B cell (primary cell): Measurements from ENCODE around the gene PLAAT5. TPM values are rescaled to one million over a fixed set of nuclear protein-coding genes. Genes with fewer than 3 reads are reported as not detected.

ENCODE experiments used
- ATAC-seq: fragments of 200-7000 bp; cut with Tn5 transposase; one replicate; pipeline ENCODE4 v1.10.0; 2021; ENCODE audit warnings: low read depth, mild to moderate bottlenecking, moderate number of reproducible peaks, moderate library complexity
- CTCF ChIA-PET: fragments of 350-600 bp; sonication (Branson Sonifier 250); formaldehyde crosslinking; loops from one replicate; lab custom pipeline; 2021; ENCODE audit warnings: antibody characterized with exemption, inconsistent platforms; lab: Charles Lee
- POLR2A ChIA-PET: fragments of 350-600 bp; sonication (Branson Sonifier 250); formaldehyde crosslinking; loops from one replicate; lab custom pipeline; 2021; ENCODE audit warnings: antibody characterized with exemption; lab: Charles Lee
- DNase-seq: peaks from one replicate; pipeline ENCODE4 v3.0.0; 2013
- H2AFZ ChIP-seq: 2 replicates; pipeline ENCODE4 v1.6.1; 2012; ENCODE audit warnings: mild to moderate bottlenecking, low read depth, low read length; ENCODE audit not compliant: insufficient read depth, poor library complexity, severe bottlenecking
- H3K27ac ChIP-seq, 2 donors: 1 replicate in 1 of 2; 2 replicates in 1 of 2; pipeline ENCODE4 v1.5.1; 2012 to 2013; ENCODE audit warnings: low read length in 2 of 2, mild to moderate bottlenecking in 2 of 2, moderate library complexity in 1 of 2
- H3K27me3 ChIP-seq, 4 experiments: fragments of 200-600 bp in 1 of 4; sonication (generic) in 1 of 4; replicated peaks in 1 of 4; 1 replicate in 2 of 4; 2 replicates in 2 of 4; pipeline versions ENCODE4 v1.6.1 to v1.7.0; 2013 to 2016; ENCODE audit warnings: low read length in 3 of 4, mild to moderate bottlenecking in 2 of 4, mixed read lengths in 1 of 4, moderate library complexity in 1 of 4; ENCODE audit not compliant: insufficient read depth in 4 of 4, control insufficient read depth in 3 of 4; ENCODE audit errors: control extremely low read depth in 1 of 4
- H3K36me3 ChIP-seq, 2 experiments: replicated peaks in 1 of 2; 1 replicate in 1 of 2; 2 replicates in 1 of 2; pipeline versions ENCODE4 v1.6.1 to v1.7.1; 2013; ENCODE audit warnings: low read length in 1 of 2; ENCODE audit not compliant: insufficient read depth in 2 of 2, control insufficient read depth in 1 of 2; ENCODE audit errors: control extremely low read depth in 1 of 2, extremely low read depth in 1 of 2
- H3K4me1 ChIP-seq, 2 donors: fragments of 200-600 bp in 1 of 2; sonication (generic) in 1 of 2; 1 replicate in 1 of 2; 2 replicates in 1 of 2; pipeline versions ENCODE4 v1.5.1 to v1.6.1; 2013 to 2017; ENCODE audit warnings: low read length in 2 of 2; ENCODE audit not compliant: control insufficient read depth in 2 of 2, insufficient read depth in 2 of 2
- H3K4me2 ChIP-seq: replicated peaks from 2 replicates; pipeline ENCODE3; 2012; ENCODE audit warnings: mild to moderate bottlenecking, low read depth, low read length; ENCODE audit not compliant: poor library complexity, severe bottlenecking
- H3K4me3 ChIP-seq, 5 experiments: fragments of 200-600 bp in 1 of 5; sonication (generic) in 1 of 5; 1 replicate in 3 of 5; 2 replicates in 2 of 5; pipeline versions ENCODE4 v1.5.1 to v1.7.0; 2011 to 2016; ENCODE audit warnings: low read length in 4 of 5, mild to moderate bottlenecking in 4 of 5, low read depth in 2 of 5, control low read depth in 1 of 5, moderate library complexity in 1 of 5; ENCODE audit not compliant: insufficient read depth in 1 of 5; ENCODE audit errors: control extremely low read depth in 1 of 5, extremely low read depth in 1 of 5
- H3K79me2 ChIP-seq: fragments of 200-600 bp; sonication (generic); one replicate; pipeline ENCODE4 v1.6.0; 2016; ENCODE audit warnings: low read length; ENCODE audit not compliant: control insufficient read depth, insufficient read depth
- H3K9ac ChIP-seq: fragments of 200-600 bp; sonication (generic); 2 replicates; pipeline ENCODE4 v1.6.1; 2017; ENCODE audit warnings: mild to moderate bottlenecking, low read length, moderate library complexity
- H3K9me3 ChIP-seq, 3 donors: one replicate each; pipeline versions ENCODE4 v1.6.1 to v1.7.1; 2013; ENCODE audit warnings: low read length in 2 of 3; ENCODE audit not compliant: control insufficient read depth in 2 of 3, insufficient read depth in 1 of 3; ENCODE audit errors: control extremely low read depth in 1 of 3
- H4K20me1 ChIP-seq: 2 replicates; pipeline ENCODE4 v1.6.0; 2012; ENCODE audit warnings: mild to moderate bottlenecking, low read length; ENCODE audit not compliant: insufficient read depth, control insufficient read depth, poor library complexity, severe bottlenecking
- H3K27ac Mint-ChIP-seq: one replicate; pipeline ENCODE4 v1.8.0; 2021; ENCODE audit warnings: mixed read lengths
- H3K27me3 Mint-ChIP-seq: one replicate; pipeline ENCODE4 v1.8.0; 2021; ENCODE audit warnings: mixed read lengths
- H3K4me1 Mint-ChIP-seq: one replicate; pipeline ENCODE4 v1.8.0; 2021; ENCODE audit warnings: mixed read lengths
- H3K4me3 Mint-ChIP-seq: one replicate; pipeline ENCODE4 v1.8.0; 2021; ENCODE audit warnings: mixed read lengths
- H3K9me3 Mint-ChIP-seq: one replicate; pipeline ENCODE4 v1.8.0; 2022; ENCODE audit warnings: mixed read lengths; ENCODE audit not compliant: insufficient read depth
- EZH2 ChIP-seq: IDR thresholded peaks from 2 replicates; pipeline ENCODE4 v1.6.1; 2012; ENCODE audit warnings: borderline replicate concordance, low read depth, mild to moderate bottlenecking, moderate library complexity, low read length; ENCODE audit not compliant: insufficient read depth, poor library complexity, severe bottlenecking
- WGBS: methylation state at CpG from one replicate; pipeline ENCODE4 v1.1.5; 2013; ENCODE audit warnings: missing lambda C conversion rate; ENCODE audit not compliant: insufficient coverage; 5-methylcytosine and 5-hydroxymethylcytosine counted together
- intact Hi-C: fragments of 100-400 bp; cut with micrococcal nuclease; formaldehyde crosslinking; loops from one replicate; pipeline ENCODE4 v1.10.0; 2022
- polyA plus RNA-seq: library from polyadenylated mRNA; depleted of rRNA; stranded (reverse); fragments of >200 nt; gene quantifications from 2 replicates; pipeline ENCODE4 v1.2.3, GENCODE V29; 2012
- total RNA-seq, 2 donors: library from RNA; stranded (reverse); fragments of 120-200 nt in 1 of 2; gene quantifications; 1 replicate in 1 of 2; 2 replicates in 1 of 2; pipeline versions ENCODE4 v1.2.3 to v1.2.4, GENCODE V29; 2013 to 2022
- TF ChIP-seq, protein P1 (sequence below): fragments of 200-600 bp; IDR thresholded peaks from one replicate; pipeline ENCODE4 v1.8.0; 2022; ENCODE audit warnings: antibody characterized with exemption, mild to moderate bottlenecking

The PLAAT5 gene
- total and polyA plus RNA-seq, 2 donors (not counting 1 experiment from before 2014, with no cell fraction given) = not detected

DNA sequence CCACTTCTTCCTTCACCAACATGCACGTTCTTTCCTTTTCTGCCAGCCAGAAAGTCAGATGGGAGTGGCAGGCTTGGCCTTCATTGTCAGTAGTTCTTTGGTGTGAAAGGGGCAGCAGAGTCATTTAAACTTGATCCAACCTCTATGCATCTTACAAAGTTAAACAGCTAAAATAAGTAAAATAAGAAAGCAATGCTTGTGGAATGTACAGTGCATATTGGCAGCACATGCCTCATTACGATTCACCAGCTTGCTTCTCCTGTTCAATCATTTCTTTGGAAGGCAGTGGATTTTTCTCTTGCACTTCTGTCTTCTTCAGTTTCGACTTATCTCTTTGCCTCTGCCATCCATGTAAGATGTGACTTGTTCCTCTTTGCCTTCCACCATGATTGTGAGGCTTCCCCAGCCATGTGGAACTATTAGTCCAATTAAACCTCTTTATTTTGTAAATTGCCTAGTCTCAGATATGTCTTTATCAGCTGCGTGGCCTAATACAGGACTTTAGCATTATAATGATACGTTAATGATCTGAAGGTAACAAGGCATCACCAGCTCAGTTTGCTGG is 29.7 kb upstream of the PLAAT5 start:
- Mint-ChIP-seq H3K4me3 (no peak overlapping the region), H3K27ac (no peak overlapping the region), H3K4me1 (no peaks in the 10 kb centered on the region), H3K9me3 (peaks cover 7% of the 10 kb centered on the region), H3K27me3 (peaks cover 26% of the 10 kb centered on the region)
- Histone ChIP-seq H3K9ac (no peak overlapping the region), H3K9me3 (peaks cover 3 to 11% (median 3%) of the 10 kb centered on the region in 3 donors), H3K27me3 (peaks cover 0 to 12% (median 0%) of the 10 kb centered on the region in 4 experiments), H3K27ac (no peak overlapping the region), H3K79me2 (no peaks in the 10 kb centered on the region), H4K20me1 (no peaks in the 10 kb centered on the region), H3K36me3 (no peaks in the 10 kb centered on the region), H3K4me2 (no peak overlapping the region), H2AFZ (no peak overlapping the region), H3K4me3 (no peak overlapping the region), H3K4me1 (no peaks in the 10 kb centered on the region)
- no peak for ATAC-seq
- ChIA-PET CTCF (interaction anchor here (1.0 kb wide), 1 partner anchor 42 kb away, joined by 3 read pairs; no protein-coding TSS in a partner anchor), POLR2A (no interaction called here)
- DNase-seq = no peak
- intact Hi-C loops = no loop called here
- 100% methylated on average over 4 of the region's 5 CpGs for WGBS
- no peak for TF ChIP-seq EZH2

DNA sequence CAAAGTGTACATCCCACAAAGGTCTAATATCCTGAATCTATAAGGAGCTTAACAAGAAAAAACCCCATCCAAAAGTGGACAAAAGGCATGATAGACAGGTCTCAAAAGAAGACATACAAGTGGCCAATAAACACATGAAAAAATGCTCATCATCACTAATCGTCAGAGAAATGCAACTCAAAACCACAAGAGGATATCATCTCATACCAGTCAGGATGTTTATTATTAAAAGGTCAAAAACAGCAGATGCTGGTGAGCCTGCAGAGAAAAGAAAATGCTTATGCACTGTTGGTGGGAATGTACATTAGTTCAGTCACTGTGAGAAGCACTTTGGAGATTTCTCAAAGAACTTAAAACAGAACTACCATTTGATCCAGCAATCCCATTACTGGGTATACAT is 27.6 kb upstream of the PLAAT5 start:
- peaks cover 0 to 7% (median 0%) of the 10 kb centered on the region in 3 donors for H3K9me3 ChIP-seq
- WGBS = no CpG with 5 or more reads among the region's 1 CpG
- H3K4me2 ChIP-seq = no peak overlapping the region
- no peak overlapping the region for H3K4me3 ChIP-seq
- CTCF ChIA-PET = interaction anchor here (2.0 kb wide), 1 partner anchor 38 kb away, joined by 4 read pairs; no protein-coding TSS in a partner anchor
- intact Hi-C loops = no loop called here
- Mint-ChIP-seq H3K27me3 (peaks cover 17% of the 10 kb centered on the region), H3K9me3 (peaks cover 5% of the 10 kb centered on the region), H3K27ac (no peak overlapping the region), H3K4me1 (no peaks in the 10 kb centered on the region), H3K4me3 (no peak overlapping the region)
- no peak for TF ChIP-seq EZH2
- TF ChIP-seq, protein P1, sequence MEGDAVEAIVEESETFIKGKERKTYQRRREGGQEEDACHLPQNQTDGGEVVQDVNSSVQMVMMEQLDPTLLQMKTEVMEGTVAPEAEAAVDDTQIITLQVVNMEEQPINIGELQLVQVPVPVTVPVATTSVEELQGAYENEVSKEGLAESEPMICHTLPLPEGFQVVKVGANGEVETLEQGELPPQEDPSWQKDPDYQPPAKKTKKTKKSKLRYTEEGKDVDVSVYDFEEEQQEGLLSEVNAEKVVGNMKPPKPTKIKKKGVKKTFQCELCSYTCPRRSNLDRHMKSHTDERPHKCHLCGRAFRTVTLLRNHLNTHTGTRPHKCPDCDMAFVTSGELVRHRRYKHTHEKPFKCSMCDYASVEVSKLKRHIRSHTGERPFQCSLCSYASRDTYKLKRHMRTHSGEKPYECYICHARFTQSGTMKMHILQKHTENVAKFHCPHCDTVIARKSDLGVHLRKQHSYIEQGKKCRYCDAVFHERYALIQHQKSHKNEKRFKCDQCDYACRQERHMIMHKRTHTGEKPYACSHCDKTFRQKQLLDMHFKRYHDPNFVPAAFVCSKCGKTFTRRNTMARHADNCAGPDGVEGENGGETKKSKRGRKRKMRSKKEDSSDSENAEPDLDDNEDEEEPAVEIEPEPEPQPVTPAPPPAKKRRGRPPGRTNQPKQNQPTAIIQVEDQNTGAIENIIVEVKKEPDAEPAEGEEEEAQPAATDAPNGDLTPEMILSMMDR = no peak
- no peaks in the 10 kb centered on the region for H3K79me2 ChIP-seq
- no peak overlapping the region for H3K9ac ChIP-seq
- H3K4me1 ChIP-seq = no peaks in the 10 kb centered on the region
- H3K27ac ChIP-seq = no peak overlapping the region
- POLR2A ChIA-PET = no interaction called here
- H4K20me1 ChIP-seq = no peaks in the 10 kb centered on the region
- no peak for DNase-seq
- H2AFZ ChIP-seq = no peak overlapping the region
- ATAC-seq = no peak
- peaks cover 0 to 6% (median 0%) of the 10 kb centered on the region in 4 experiments for H3K27me3 ChIP-seq
- H3K36me3 ChIP-seq = no peaks in the 10 kb centered on the region
